A549 treated with ZK216348 at 1 μM for 4 hours (cell line): ENCODE results near the gene EBF3. TPM values are rescaled to one million over a fixed set of nuclear protein-coding genes. Genes with fewer than 3 reads are reported as not detected.

Experiments used
- total RNA-seq: library from RNA; stranded (reverse); fragments of 200-300 nt; extraction: Qiagen RNA extraction; gene quantifications from 5 replicates; pipeline ENCODE4 v1.2.3, GENCODE V29; 2022; ENCODE audit warnings: low read depth

Gene EBF3
- 0.11 to 0.20 TPM (median 0.14 TPM) in 5 replicates for total RNA-seq

DNA sequence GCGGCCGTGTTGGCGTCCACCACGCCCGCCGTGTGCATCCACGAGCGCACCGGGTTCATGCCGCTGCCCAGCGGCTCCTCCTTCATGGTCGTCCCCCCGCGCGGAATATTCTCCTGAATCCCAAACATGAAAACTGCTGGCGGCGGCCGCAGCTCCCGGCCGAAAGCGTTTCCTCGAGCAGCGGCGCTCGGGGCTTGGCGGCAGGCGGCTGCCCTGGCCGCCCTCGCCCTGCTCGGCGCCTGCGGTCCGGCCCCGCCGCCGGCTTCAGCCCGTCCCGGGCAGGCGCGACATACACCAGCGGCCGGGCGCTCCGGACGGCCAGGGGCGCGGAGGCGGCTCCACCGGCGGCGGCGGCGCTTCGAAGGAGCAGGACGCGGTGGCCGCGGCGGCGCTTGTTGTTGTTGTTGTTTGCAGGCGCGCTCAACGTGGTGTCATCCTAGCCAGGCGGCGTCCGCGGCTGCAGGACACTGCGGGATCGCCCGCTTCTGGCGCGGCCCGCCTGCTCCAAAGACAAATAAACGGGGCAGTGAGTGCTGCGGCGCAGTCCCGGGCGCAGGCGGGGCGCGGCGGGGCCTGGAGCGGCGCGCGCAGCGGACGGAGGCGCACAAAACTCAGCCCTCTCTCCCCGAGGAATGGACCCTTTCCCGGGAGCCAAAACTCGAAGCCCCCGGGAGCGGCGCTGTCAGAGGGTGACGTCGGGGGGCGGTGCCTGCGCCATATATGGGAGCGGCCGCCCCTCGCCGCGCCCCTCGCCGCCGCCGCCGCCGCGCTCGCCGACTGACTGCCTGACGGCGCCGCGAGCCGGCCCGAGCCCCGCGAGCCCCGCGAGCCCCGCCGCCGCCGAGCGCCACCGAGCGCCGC lies at the start of gene EBF3:
Gene EBF3 (minus strand): TSS at position 634 of the 861 bp plus-strand sequence. CDS start 506 bp downstream, at position 128.

Other genes starting within 250 kb of the EBF3 start
- 0.20 to 1.1 TPM (median 0.71 TPM) in 5 replicates for gene C10orf143, start 146.6 kb upstream of the EBF3 start, total RNA-seq
- gene GLRX3, start 172.1 kb upstream of the EBF3 start, total RNA-seq = 188 to 245 TPM (median 208 TPM) in 5 replicates